Measurements from ENCODE around the gene DDTL.
"Not testable (repeated sequence)": the region's sequence is repeated elsewhere in the genome, so short reads cannot be mapped to it uniquely, and the experiment has no call there.

Gene DDTL

GRCh38 chr22:23966094-23966493 is 594 bp upstream of the DDTL start:
- not testable (repeated sequence) for H3K4me3 ChIP-seq (ENCODE audit: low read length); DNase-seq (ENCODE audit: low read depth, low spot score)

DNA sequence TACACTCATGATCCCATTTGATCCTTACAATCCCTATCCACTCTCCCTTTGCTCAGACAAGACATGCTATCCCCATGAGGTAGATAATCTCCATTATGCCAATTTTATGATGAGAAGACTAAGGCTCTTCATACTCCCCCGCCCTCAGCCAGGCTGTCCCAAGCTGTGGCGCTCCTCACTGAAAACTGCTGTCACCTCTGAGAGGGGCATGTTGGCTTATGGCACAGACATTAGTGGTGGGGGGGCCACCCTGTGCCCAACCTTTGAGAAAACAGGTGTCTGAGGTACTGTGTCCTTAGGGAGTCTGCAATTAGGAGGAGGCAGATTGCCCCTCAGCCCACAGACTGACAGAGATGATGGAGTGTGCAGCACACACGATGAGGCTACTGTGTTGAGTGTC is 2.4 kb downstream of the DDTL start:
- DNase-seq (ENCODE audit: low read depth, low spot score), result no peak
- no peak overlapping the region for H3K4me3 ChIP-seq (ENCODE audit: low read length)

- no peak for DNase-seq (ENCODE audit: low read depth, low spot score)
- no peak overlapping the region for H3K4me3 ChIP-seq (ENCODE audit: low read length)
Observed at GRCh38 chr22:23970201-23970641, 3.5 kb downstream of the DDTL start.

- no peak overlapping the region for H3K4me3 ChIP-seq (ENCODE audit: low read length)
Observed at GRCh38 chr22:23970816-23971486, 4.3 kb downstream of the DDTL start.

DNA sequence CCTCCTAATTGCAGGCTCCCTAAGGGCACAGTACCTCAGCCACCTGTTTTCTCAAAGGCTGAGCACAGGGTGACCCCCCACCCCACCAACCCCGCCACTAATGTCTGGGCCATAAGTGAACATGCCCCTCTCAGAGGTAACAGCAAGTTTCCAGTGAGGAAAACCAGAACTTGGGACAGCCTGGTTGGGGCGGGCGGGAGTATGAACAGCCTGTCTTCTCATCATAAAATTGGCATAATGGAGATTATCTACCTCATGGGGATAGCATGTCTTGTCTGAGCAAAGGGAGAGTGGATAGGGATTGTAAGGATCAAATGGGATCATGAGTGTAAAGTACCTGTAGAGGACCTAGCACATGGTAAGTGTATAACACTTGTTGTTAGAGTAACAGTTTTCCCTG is 5.2 kb downstream of the DDTL start:
- not testable (repeated sequence) for H3K4me3 ChIP-seq (ENCODE audit: low read length); DNase-seq (ENCODE audit: low read depth, low spot score)

More at GRCh38 chr22:23970816-23971486, 4.3 kb downstream of the DDTL start:
- no peak for DNase-seq (ENCODE audit: low read depth, low spot score)

DNA sequence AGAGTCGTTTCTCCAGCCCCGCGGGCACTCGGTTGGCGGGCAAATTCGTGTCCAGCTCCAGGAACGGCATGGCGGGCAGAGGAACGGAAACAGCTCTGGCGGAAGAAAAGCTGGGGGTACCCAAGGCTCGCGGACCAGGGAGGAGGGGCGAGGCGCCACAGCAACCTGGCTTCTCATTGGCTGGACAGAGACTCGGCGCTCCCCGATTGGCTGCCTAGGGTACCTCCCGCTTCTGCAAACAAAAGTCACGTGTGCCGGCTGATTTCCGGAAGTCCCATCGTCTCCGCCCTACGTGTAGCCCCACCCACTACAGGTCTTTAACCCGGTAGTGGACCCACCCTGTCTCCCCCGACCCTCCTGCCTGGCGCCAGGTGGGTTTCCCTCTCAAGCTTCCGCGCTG is 7.7 kb downstream of the DDTL start, which contains the start of gene DDT:
Gene DDT (minus strand): TSS at position 97 of the 400 bp plus-strand sequence. CDS start 27 bp downstream, at position 70.
- DNase-seq (ENCODE audit: low read depth, low spot score), result not testable (repeated sequence)

DNA sequence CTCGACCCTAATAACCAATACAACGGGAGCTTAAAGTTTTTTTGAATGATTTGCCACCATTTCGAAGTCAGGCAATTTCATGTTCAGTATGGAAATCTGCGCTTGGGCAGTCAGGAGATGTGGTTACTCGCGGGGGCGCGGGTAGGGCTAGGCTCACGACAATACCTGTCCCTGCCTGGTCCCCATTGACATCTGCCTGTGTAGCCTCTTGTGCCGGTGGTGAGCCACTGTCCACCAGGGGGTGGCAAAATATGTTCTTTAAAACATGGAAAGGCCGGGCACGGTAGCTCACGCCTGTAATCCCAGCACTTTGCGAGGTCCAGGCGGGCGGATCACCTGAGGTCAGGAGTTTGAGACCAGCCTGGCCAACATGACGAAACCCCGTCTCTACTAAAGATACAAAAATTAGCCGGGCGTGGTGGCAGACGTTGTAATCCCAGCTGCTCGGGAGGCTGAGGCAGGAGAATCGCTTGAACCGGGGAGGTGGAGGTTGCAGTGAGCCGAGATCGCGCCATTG is 8.2 kb downstream of the DDTL start:
- not testable (repeated sequence) for H3K4me3 ChIP-seq (ENCODE audit: low read length); DNase-seq (ENCODE audit: low read depth, low spot score)

More for the DNA sequence above, 7.7 kb downstream of the DDTL start, which contains the start of gene DDT:
- H3K4me3 ChIP-seq (ENCODE audit: low read length), result not testable (repeated sequence)

GRCh38 chr22:23977304-23977703 is 10.6 kb downstream of the DDTL start:
- DNase-seq (ENCODE audit: low read depth, low spot score); H3K4me3 ChIP-seq (ENCODE audit: low read length): not testable (repeated sequence)

DNA sequence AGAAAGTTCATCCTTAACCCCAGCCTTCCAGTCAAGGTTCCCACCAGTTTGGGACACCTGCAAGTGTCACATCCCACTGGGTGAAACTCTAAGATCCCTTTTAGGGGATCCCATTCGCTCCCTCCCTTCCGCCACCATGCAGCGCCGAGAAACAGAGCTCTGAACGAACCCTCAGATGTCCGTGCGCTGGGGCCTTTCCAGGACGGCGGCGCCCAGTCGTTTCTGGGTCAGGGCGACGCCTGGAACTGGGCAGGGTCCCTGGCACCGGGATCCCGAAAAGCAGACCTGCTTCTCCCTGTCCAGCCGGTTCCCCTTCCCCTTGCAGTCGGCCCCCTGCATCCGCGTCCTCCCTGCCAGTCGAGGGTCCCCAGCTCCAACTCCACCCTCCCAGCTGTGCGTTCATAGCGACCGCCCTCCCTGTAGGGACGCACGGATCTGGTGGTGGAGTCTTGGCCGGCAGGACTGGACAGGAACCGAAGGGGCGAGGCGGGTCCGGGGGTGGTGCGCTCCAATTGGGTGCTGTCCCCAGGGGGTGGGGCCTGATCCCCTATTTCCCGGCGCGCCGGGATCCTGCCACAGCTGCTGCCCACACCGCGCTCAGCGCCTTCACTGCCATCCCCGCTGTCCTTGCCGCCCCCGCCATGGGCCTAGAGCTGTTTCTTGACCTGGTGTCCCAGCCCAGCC is 13.0 kb downstream of the DDTL start, which contains the start of gene GSTT2:
Gene GSTT2 (plus strand): TSS at position 578 of the 684 bp plus-strand sequence.
- H3K4me3 ChIP-seq (ENCODE audit: low read length); DNase-seq (ENCODE audit: low read depth, low spot score): not testable (repeated sequence)

DNA sequence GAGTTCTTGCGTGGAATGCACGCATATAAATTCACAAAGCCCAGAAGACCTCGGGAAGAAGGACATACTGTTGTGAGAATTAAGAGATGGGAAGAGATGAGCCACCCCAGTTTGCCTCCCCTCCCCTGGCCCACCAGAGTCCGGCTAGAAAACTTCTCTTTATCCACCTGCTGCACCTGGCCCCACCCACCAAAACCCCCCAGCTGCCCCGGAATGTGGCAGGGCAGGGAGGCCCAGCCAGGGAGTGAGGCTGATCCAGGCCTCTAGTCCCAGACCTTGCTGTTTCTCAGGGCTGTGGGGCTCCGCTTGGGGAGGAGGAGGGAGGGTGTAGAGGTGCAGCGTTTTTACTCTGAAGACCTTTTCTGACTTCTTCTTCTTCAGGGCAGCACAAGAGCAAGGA is 13.9 kb downstream of the DDTL start:
- H3K4me3 ChIP-seq (ENCODE audit: low read length), result not testable (repeated sequence)

DNA sequence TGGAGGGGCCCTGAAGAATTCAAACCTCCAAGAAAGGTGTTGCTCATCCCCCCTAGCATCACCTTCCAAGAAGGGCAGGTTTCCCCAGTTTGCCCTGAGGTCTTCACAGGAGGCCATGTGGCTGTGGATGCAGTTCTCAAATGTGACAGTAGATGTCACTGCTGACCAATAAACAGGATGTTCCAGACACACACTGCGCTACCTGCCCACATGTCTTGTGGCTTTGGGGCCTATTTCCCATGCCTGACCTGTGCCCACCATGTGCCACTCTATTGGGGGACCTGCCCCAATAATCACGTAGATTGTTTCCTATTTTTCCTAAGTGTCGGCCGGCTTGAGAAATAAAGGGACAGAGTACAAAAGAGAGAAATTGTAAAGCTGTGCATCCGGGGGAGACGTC is 17.7 kb downstream of the DDTL start:
- H3K4me3 ChIP-seq (ENCODE audit: low read length), result no peak overlapping the region
- no peak for DNase-seq (ENCODE audit: low read depth, low spot score)

More for the DNA sequence above, 13.9 kb downstream of the DDTL start:
- not testable (repeated sequence) for DNase-seq (ENCODE audit: low read depth, low spot score)

- not testable (repeated sequence) for DNase-seq (ENCODE audit: low read depth, low spot score); H3K4me3 ChIP-seq (ENCODE audit: low read length)
Observed at GRCh38 chr22:23986089-23986488, 19.4 kb downstream of the DDTL start.

DNA sequence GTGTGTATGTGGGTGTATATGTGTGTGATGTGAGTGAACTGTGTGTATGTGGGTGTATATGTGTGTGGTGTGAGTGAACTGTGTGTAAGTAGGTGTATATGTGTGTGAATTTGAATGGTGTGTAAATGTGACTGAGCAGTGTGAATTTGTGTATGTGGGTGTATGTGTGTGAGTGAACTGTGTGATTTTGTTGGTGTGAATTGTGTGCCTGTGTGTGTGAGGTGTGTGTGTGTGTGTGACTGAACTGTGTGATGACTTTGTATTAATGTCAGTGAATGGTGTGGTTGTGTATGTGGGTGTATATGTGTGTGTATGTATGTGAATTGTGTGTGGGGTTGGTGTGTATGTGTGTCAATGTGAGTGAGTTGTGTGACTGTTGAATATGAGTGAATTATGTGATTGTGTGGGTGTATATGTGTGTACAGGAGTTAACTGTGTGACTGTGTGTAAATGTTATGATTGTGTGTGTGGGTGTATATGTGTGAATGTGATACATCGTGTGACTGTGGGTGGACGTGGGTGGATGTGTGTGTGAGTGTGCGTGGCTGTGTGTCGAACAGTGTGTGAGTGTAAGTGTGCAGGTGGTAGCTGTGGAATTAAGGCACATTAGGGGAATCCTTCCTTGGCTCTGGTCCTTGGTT is 20.0 kb downstream of the DDTL start:
- DNase-seq (ENCODE audit: low read depth, low spot score); H3K4me3 ChIP-seq (ENCODE audit: low read length): not testable (repeated sequence)

DNA sequence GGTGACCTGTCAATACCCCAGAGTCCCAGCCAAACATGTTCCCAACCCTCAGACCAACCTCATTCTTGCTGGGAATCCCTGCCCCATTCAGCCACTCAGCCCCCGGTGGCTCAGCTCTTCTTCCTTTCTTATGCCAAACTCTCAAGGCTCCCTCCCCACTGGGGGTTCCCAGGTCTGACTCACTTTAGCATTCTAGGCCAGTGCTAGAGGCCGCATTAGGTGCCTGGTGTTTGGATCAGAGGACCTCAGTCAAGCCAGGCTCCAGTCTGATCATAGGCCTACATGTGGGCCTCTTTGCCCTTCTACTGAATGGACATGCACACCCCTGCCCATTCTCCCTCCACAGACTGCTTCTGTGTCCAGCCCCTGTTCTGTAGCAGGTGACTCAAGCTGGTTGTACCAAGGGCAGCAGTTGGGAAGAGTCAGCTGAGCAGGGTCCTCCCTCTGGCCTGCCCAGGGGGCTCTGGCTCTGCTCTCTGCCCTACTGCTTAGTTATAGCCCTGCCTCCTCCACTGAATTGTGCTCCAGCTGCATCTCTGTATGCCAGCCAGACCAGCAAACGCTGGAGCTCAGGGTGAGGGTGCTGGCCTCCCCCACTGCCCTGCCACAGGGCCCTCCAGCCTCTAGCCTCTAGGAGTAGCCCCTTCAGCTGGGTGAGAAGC is 23.0 kb downstream of the DDTL start:
- H3K4me3 ChIP-seq (ENCODE audit: low read length); DNase-seq (ENCODE audit: low read depth, low spot score): not testable (repeated sequence)

GRCh38 chr22:23993080-23993479 is 26.4 kb downstream of the DDTL start:
- not testable (repeated sequence) for DNase-seq (ENCODE audit: low read depth, low spot score); H3K4me3 ChIP-seq (ENCODE audit: low read length)

DNA sequence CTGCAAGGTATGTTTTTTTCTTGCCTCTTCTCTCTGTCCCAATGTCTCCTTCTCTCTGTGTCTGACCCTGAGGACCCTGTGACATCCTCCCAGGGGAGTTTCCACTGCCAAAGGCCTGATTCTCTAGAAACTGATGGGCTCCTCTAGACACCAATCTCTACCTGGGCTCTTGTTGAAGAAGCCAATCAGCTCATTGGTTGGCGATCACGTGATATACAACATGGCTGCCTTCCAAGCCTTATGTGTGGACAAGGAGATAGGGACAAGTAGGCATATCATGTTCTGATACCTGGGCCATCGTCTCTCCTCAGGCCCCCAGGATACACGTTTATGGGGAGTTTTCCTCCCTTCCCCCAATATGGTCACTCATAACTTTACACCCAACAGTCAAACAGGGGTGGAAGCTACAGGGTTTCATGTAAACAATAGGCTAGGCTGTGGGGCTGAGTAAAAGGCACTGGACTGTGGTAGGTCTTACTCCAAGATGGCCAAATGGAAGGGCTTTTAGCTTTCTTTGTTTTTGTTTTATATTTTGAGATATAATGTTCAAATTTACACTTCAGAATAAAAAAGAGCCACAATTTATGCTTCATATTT is 27.0 kb downstream of the DDTL start:
- H3K4me3 ChIP-seq (ENCODE audit: low read length); DNase-seq (ENCODE audit: low read depth, low spot score): not testable (repeated sequence)

DNA sequence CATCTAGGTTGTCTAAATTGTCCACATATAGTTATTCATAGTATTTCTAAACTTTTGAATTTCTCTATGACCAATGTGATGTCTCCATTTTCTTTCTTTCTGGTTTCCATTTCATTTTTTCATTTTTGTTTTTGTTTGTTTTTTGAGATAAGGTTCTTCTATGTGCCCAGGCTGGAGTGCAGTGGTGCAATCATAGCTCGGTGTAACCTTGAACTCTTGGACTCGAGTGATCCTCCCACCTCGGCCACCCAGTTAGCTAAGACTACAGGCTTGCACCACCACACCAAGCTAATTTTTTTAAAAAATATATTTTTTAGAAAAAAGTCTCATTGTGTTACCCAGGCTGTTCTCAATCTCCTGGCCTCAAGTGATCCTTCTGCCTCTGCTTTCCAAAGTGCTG is 30.4 kb downstream of the DDTL start:
- DNase-seq (ENCODE audit: low read depth, low spot score), result no peak
- no peak overlapping the region for H3K4me3 ChIP-seq (ENCODE audit: low read length)

GRCh38 chr22:23999779-24000178 is 33.1 kb downstream of the DDTL start:
- not testable (repeated sequence) for H3K4me3 ChIP-seq (ENCODE audit: low read length)

GRCh38 chr22:24001314-24001713 is 34.6 kb downstream of the DDTL start:
- no peak for DNase-seq (ENCODE audit: low read depth, low spot score)

More at GRCh38 chr22:23999779-24000178, 33.1 kb downstream of the DDTL start:
- DNase-seq (ENCODE audit: low read depth, low spot score), result not testable (repeated sequence)

More at GRCh38 chr22:24001314-24001713, 34.6 kb downstream of the DDTL start:
- H3K4me3 ChIP-seq (ENCODE audit: low read length), result no peak overlapping the region
